GM18511 (cell line): Measurements from ENCODE around the gene IGLON5.

ENCODE experiments used
- ATAC-seq: cut with Tn5 transposase; IDR thresholded peaks from one replicate; pipeline ENCODE4 v1.9.1; 2021; ENCODE audit warnings: mild to moderate bottlenecking, moderate library complexity; ENCODE audit not compliant: unreplicated experiment

IGLON5 gene

GRCh38 chr19:51361239-51361638, 49.8 kb downstream of the IGLON5 start:
- ATAC-seq: no peak

DNA sequence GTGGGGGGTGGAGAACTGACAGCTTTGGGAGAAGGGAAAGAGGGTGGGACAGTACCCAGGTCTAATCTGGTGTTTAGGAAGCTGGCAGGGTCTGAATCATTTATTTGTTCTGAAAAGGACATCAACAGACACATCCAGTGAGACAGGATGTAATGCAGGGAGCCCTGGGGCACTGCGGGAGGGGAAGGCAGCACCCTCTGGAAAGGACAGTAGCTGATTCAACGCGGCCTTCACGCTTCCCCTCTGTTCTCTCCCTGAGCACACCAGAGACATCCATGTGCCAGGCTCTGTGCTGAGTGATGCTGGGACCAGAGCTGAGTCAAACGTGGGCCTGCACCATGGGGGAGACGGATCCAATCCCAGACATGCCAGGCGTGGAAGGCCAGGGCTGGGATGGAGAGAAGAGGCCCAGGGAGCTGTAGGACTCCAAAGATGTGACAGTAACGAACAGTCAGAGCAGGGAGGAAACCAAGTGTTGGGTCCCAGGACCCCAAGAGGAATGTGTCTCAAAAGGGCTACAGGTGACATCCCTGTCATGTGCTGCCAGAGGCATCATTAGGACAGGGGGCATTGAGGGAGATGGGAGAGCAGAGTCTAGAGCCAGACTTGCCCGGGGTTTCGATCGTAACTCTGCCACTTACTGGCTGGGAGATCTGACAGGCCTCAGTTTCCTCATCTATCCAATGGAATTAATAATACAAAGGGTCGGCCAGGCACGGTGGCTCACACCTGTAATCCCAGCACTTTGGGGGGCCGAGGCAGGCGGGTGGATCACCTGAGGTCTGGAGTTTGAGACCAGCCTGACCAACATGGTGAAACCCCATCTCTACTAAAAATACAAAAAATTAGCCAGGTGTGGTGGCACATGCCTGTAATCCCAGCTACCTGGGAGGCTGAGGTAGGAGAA, 53.0 kb downstream of the IGLON5 start:
- ATAC-seq: no peak

DNA sequence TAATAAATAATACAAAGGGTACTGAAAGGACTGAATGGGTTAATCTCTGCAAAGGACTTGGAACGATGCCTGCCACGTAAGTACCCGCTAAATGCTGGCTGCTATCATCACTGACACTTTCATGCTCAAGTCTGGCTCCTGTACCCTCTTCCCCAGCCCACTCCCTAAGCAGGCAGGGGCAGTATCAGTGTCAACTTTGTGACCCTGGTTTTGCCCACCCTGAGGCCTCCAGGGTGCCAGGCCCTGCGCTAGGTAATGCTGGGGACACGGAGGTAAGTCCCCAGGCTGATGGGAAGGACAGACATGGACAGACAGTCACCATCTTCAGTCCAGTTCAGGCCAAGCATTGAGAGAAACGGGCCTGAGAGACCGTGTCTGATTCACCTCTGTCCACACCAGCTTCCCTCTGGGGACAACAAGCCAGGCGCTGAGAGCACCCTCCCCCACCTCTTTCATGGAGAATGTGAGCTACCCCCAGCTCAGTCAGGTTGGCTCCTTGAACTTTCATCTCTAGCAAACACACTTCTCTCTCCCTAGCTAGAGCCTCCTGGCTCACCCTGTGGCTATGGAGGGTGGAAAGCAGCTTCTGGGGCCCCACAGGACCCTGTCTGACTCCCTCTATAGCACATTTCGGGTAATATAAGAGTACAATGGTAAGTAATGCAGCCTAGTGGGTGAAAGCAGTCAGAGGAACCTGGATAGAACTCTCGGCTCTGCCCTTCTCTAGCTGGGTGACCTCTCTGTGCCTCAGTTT, 53.9 kb downstream of the IGLON5 start:
- ATAC-seq: no peak

- ATAC-seq: no peak
Observed at GRCh38 chr19:51365965-51366388, 54.5 kb downstream of the IGLON5 start, which contains the start of gene ETFB. TSS of gene ETFB (minus strand) at chr19:51366388. CDS start at chr19:51366326, 62 bp downstream.

- peak; percentile 12 for ATAC-seq
Observed at GRCh38 chr19:51366389-51367254, 55.2 kb downstream of the IGLON5 start.

GRCh38 chr19:51367255-51367564, 55.8 kb downstream of the IGLON5 start:
- ATAC-seq: peak; percentile 20

DNA sequence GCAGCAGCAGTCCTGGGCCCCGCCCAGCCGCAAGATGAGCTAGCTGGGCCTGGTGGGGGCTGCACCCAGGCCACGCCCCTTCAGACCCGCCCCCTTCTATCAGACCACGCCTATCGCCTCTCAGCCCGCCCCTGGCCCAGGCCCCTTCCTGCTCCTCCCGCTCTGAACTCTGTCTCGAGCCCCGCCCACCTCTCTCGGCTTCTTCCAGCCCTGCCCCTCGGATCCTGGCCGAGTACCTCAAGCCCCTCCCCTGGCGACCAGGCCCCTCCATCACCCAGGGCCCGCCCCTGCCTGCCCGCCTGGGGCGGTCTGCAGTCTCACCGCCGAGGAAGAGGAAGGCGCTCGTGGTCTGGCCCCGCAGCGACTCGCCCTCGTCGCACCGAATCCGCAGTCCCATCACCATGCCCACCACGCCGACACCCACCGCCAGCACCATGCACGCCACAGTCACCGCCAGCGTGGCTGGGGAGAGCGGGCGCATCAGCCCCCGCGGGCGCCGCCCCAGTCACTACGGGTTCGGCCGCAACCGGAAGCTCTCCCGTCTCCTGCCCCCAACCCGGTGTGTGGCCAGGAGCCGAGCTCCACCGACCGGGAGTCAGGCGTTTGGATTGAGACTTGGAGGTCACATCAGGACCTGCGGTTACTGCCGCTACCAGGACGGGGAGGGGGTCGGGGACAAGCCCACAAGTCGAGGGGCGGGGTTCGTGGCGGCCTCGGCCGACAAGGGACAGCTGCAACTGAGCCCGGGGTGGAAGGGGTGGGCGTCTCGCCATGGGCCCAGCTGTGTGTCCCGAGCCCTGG, 56.3 kb downstream of the IGLON5 start:
- ATAC-seq: peak; percentile 78

DNA sequence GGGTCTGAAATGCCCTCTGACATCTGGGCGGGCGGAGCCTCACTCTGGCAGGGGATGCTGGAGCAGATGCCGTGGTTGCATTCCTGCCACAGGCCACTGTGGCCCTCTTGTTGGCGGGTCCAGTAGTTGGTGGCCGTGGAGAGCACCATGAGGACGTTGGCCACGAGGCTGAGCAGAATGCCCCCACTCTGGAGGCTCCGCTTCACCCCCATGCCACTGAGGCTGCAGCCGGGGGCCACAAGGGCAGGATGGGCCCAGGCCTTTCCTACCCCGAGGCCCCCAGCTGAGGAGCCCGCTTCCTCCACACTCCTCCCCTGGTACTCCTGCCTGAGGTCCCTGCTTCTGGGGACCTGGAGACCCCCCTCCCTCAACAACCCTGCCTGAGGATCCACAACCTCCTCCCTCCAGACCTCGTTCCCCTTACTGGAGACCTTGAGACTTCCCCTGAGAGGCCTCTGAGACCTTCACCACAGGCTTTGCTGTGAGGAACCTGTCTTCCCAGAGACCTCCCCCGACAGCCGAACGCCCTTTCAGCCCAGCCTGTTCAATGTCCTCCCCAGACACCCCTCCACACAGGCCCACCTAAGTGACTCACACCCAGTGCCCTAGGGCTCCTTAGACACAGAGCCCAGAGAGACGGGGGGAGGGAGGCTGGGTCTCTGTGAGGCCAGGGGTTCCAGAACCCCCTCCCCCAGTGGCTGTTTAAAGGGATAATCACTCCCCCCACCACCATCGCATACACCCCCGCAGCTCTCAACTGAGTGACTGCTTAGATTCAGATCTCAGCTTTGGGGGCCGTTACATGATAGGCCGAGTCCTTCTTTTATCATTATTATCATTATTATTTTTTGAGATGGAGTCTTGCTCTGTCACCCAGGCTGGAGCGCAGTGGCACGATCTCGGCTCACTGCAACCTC, 57.2 kb downstream of the IGLON5 start, which contains the start of gene CLDND2:
TSS of gene CLDND2 (minus strand) at position 638 of the 917 bp plus-strand sequence. CDS start at position 212, 426 bp downstream.
- no peak for ATAC-seq

DNA sequence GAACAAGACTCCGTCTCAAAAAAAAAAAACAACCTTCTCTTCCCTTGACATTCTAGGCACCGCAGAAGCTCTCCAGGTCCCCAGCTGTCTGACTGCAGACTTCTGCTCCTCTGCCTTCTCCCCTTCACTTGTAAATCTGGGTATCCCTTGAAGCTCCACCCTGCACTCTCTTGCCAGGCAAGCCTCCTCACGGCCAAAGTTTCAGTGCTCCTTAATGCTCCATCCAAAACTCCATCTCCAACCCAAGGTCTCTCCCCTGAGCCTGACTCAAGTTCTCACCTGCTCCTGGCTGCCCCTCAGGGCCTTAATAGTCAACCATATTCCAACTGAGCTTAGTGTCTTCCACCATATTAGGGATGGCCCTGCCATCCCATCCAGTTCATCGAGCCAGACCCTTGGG, 58.8 kb downstream of the IGLON5 start:
- ATAC-seq: no peak

DNA sequence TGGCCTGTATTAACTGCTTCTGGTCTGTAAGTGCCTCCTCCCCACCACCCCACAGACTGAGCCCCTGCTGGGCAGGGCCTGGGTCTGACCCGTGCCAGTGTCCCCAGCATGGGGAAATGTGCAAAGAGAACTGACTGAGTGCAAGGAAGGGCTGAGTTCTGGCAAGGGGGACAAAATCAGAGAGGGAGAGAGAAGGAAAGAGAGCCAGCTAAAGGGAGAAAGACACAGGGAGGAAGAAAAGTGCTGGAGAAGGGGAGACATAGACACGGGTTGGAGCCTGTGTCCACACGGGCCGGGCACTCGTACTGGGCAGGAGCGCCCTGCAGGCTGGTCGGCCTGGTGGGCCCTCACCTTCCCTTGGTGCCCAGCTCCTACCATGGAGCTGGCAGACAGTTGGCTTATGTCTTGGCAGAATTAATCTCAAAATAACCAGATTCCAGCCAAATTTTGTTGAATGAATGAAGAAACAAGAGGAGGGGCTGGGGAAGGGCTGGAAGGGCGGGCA, 59.8 kb downstream of the IGLON5 start:
- no peak for ATAC-seq

DNA sequence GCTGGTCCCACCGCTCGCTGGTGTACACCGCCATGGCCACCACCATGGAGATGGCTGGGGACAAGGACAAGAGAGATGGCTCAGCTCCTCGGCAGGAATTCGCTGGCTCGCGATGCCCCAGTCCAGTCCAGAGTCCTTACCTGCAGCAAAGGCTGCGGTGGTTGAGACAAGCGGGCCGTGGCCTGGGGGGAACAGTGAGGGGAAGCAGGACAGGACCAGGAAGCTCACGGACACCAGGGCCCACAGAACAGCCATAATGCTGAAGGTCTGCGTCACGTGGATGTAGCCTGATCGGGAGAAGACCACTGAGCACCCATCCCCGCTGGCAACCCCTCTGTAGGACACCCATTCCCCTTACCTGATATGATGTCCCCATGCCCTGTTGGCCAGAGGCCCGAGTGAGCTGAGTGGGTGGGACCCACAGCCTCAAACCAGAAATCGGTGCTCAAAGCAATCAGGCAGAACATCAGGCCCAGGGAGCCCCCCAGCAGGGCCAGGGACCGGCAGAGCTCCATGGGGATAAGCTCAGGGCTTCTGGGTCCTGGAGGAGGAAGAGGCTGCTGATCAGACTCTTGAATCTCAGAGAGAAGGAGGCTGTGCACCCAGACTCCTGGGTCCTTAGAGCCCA, 60.7 kb downstream of the IGLON5 start:
- ATAC-seq: no peak

GRCh38 chr19:51372649-51373504, 61.4 kb downstream of the IGLON5 start, which contains the start of gene NKG7:
TSS of gene NKG7 (minus strand) at chr19:51372654. CDS start at chr19:51372535, 119 bp downstream.
- ATAC-seq: peak; percentile 60

GRCh38 chr19:51375504-51376221, 64.2 kb downstream of the IGLON5 start:
- ATAC-seq: no peak

DNA sequence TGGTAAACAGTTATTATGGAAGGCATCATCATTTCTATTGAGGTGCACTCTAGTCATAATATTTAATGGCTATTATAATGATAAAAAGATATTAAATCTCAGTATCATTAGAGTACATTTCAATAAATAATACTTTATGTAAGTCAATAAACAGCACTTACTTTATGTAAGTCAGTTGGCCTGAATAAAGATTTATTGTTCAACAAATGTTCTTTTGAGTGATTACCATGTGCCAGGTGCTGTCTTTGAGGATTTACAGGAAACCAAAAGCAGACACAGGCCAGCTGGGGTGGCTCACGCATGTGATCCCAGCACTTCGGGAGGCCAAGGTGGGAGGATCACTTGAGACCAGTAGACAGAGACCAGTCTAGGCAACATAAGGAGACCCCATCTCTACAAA, 66.0 kb downstream of the IGLON5 start:
- ATAC-seq: no peak

DNA sequence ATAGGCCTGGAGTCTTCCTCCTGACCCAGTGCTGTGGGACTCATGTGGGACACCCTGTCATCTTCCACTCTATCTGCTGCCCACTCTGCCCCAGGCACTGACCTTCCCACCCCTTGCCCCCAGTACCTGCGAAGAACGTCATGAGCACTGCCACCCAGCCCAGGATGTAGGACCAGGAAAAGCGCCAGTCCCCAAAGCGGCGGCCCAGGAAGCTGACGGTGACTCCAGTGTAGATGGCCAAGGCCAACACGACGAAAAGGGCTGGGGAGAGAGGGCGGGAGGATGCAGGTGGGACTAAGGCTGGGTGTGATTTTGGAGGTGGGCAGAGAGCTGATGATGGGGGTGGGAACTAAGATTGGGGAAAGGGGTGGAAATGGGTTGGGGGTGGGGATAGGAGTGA, 68.9 kb downstream of the IGLON5 start:
- ATAC-seq: no peak
